GM20431 (cell line): ENCODE measurements around the gene DNAJC13.

Source experiments
- in situ Hi-C: fragments of 300-500 bp; cut with MseI, MboI; formaldehyde crosslinking; loops from one replicate; pipeline ENCODE4 v1.15.0; 2020; ENCODE audit warnings: low sequenced_read_pairs; ENCODE audit not compliant: unreplicated experiment

Gene DNAJC13

DNA sequence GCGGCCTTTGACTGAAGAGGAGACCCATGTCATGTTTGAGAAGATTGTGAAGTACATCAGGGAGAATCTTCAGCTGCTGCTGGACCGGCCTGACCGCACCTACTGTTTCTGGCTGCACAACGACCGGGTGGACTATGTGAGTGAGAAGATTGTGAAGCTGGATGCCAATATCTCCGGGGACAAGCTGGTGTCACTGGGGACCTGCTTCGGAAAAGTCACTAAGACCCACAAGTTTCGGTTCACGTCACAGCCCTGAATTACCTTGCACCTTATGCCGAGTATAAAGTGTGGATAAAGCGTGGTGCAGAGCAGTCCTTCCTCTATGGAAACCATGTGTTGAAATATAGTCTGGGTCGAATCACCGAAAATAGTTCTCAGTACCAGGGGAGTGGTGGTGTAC lies 16.0 kb upstream of the DNAJC13 start:
- in situ Hi-C loops = loop anchor here (10.0 kb wide), 1 partner anchor 46 kb away; no protein-coding TSS in a partner anchor

- in situ Hi-C loops = loop anchor here (10.0 kb wide), 1 partner anchor 49 kb away; no protein-coding TSS in a partner anchor
These were observed 13.0 kb upstream of the DNAJC13 start for GRCh38 chr3:132404276-132404675.

DNA sequence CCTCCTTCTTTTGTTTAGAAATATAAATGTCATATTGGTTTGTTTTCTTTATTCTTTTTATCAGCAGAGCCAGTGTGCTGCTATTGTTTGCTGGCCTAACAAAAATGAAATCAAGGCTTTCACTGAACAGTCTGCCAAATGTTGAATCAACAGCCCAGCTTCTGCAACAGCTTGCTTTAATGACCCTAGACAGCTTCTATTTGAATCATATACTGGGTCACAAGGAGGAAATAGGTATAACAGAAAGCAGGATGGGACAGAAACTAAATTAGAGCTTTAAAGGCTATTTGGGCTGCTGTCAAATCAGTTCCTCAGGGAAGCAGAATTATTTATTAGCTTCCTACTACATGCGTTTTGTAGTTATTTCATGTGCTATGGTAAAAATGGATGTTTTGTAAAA lies 12.1 kb upstream of the DNAJC13 start:
- in situ Hi-C loops = loop anchor here (10.0 kb wide), 1 partner anchor 50 kb away; no protein-coding TSS in a partner anchor

DNA sequence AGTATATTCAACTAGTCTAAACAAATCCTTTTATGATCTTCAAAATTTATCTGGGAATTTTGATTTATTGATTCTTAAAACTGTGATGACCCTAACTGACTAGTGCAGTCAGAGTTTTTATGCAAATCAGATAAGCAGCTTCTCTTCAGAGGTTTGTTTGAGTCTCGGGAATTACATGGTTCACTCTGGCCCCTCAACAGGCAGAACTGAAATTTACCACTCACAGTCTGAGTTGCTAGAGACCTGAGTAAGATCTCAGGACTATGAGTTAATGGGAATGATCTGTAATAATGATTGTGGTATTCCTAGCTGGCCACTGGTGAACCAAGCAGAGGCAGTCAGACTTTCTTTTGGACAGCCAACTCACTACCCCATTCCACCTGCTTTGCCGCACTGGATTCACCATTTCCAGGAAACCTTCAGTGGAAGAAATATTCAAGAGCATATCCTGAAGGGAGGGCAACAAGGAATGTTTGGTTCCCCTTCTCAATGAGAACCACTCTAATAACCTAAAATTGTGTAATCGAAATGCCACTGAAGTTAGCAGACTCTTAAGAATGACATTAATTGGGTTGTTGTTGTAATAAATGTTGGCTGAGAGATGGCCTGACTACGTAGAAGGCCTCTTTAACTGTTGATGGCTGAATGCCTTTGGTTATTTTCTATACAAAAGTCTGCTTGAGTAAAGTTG lies 11.5 kb upstream of the DNAJC13 start:
- in situ Hi-C loops = loop anchor here (10.0 kb wide), 1 partner anchor 51 kb away; no protein-coding TSS in a partner anchor

DNA sequence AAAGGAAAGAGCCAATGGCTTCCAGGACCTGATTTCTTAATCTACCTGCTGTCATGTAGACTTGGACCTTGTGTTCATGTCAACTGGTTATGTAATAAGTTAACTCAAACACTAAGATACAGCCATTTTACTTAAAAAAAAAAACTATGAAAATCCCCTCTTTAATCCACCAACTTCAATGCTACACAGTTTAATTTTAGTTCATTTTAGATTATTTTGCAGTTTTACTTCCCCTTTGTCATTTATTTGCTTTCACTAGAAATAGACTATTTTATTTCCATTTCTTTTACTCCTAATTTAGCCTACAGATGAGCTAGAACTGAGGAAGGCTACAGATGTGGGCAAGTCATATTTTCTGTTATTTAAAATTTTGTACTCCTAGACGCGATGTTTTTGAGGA lies 10.7 kb upstream of the DNAJC13 start:
- in situ Hi-C loops = loop anchor here (10.0 kb wide), 1 partner anchor 52 kb away; no protein-coding TSS in a partner anchor

- in situ Hi-C loops = loop anchor here (10.0 kb wide), 1 partner anchor 52 kb away; no protein-coding TSS in a partner anchor
These were observed 10.3 kb upstream of the DNAJC13 start for GRCh38 chr3:132407025-132407424.

- in situ Hi-C loops = no loop called here
These were observed 2.5 kb upstream of the DNAJC13 start for GRCh38 chr3:132414841-132415240.

DNA sequence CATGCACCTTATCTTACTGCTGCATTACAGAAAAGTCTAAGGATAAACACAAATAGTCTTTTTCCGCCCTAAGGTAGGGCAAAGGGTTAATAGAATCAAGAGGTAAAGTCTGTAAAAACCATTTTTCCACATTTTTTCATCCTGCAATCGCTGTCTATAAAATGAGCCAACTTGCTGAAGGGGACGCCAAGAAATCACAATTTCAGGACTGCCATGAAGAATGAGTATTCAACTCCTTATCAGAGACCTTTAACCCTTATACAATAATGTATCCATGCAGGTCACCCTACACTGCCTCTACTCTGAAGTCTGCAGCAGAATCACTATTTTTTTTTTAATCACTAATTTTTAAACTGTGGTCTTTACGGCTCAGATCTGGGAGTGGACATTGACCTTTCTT lies 1.1 kb upstream of the DNAJC13 start:
- in situ Hi-C loops = no loop called here

DNA sequence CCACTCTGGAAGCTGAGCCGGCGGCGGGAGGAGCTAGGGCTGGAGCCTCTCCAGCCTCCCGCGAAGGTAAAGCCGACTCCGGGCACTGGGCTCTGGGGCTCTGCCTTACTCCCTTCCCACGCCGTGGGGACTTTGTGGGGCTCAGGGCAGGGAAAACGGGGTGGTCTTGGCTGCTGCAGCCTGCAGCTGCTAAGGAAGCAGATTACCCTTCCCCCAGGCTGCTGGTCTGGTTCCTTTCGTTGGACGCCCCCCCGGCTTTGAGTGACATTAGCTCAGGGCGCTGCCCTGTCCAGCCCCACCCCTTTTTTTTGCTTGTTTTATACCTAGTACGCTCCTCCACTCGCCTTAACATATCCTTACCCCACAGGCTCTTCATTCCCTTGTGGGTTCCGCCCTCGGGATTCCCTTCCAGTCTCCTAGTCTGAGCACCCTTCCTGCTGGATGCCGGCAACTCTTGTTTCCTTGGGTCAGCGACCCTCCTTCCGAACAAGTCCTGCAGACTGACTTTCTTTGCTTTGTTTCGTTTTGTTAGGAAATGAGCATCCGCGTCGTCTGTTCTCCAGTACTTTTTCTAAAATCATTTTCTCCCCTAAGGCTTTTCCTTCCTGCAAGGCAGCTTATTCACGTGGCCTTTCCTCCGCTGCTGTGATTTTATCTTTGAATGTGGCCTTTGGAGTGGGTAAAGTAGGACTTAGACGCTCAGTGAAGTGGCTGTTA lies 551 bp downstream of the DNAJC13 start:
- in situ Hi-C loops = no loop called here

DNA sequence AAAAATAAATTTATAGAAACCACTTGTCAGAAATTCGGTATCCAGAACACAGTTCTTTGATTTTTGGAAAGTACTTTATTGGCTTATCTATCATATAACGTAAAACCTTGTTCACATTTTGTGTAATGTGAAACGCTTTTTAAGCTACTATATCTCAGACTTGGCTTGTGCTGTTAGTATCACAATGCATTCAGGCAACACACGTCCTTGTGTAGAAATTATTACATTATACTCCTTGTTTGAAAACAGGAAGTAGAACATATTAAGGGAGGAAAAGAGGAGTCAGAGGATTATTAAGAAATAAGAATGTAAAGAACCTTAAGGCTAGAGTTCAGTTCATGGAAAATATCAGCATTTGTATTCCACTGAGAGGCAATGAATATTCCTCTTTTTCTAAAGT lies 1.6 kb downstream of the DNAJC13 start:
- in situ Hi-C loops = no loop called here

- in situ Hi-C loops = no loop called here
These were observed 4.5 kb downstream of the DNAJC13 start for GRCh38 chr3:132421832-132422231.

DNA sequence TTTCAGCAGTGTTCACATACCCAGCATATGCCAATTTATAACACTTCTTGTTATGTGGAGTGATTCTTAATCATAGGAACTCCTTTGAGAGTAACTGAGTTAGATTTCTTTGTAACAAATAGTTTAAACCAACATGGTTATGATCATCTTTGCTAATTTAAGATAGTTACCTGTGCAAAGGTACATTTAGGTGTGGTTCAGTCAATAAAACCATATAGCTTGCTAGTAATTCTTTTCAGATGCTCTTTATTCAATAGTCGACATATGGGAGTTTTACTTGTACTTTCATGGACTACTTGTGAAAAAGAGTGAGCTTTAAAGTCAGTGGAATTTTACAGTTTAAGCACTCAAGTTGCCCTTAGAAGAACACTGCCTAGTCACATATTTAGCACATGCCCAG lies 5.2 kb downstream of the DNAJC13 start:
- in situ Hi-C loops = no loop called here

GRCh38 chr3:132432639-132433038 lies 15.3 kb downstream of the DNAJC13 start:
- in situ Hi-C loops = no loop called here

GRCh38 chr3:132433121-132433520 lies 15.8 kb downstream of the DNAJC13 start:
- in situ Hi-C loops = no loop called here

DNA sequence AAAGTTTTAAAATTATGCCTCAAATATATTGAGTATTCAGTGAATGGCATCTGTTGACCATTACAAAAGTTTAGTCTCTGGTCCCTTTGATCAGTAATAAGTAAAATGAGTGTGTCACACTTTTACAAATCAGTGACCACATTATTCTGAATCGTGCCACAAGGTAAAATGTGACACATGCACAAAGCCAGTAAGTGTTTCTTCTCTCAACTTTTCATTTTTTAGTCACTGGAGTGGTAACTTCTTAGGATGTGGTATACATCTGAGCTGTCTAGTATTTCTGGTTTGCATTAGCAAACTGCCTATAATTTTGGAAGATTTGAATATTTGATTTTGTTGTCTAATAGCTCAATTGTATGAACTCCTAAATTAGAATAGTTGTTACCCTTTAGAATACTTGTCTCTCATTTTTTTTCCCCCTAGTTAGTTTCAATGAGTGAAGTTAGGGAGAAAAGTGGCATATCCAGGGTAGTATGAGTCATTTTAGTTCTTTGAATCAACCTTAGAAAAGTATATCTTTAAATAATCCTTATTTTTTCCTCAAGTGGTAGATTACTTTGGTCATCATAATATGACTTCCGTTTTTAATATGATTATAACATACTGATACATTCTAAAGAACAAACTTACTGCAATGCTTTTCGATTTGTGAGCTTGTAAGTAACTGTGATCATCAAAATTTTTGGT lies 18.1 kb downstream of the DNAJC13 start:
- in situ Hi-C loops = no loop called here

DNA sequence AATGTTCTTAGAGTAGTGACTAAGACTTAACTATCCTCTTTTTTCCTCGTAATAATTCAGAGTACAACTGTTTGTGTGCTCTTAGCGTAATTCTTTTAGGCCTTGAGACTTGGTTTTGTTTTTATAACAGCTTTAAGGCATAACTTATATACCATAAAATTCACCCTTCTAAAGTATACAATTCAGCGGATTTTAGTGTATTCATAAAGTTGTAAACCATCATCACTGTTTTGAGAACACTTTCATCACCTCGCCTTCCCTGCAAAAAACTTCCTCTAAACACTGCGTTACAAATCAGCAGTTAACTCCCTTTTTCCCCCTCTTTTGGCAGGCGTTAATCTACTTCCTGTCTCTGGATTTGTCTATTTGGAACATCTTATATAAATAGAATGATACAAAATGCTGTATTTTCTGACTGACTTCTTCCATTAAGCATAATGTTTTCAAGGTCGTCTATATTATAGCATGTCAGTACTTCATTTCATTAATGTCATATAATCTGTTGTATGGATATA lies 18.7 kb downstream of the DNAJC13 start:
- in situ Hi-C loops = no loop called here

- in situ Hi-C loops = no loop called here
These were observed 26.1 kb downstream of the DNAJC13 start for GRCh38 chr3:132443421-132443820.

DNA sequence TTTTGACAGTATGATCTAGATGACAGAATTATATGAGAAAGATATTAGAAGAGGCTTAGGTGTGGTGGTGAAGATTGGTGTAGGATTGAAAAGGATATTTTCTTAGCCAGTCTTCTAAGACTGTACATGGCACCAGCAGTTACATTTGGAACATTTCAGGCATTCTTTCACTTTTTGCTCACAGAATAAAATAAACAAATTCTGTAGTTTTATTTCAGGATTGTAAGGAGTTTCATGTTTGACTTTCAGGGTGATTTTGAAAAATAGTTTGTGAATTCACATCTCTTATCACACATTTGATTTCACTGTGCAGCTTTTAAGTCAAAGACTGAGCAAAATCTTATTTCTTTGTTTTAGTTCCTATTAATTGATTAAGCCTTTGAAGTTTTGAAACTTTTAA lies 27.1 kb downstream of the DNAJC13 start:
- in situ Hi-C loops = no loop called here

- in situ Hi-C loops = no loop called here
These were observed 28.5 kb downstream of the DNAJC13 start for GRCh38 chr3:132445817-132446216.

DNA sequence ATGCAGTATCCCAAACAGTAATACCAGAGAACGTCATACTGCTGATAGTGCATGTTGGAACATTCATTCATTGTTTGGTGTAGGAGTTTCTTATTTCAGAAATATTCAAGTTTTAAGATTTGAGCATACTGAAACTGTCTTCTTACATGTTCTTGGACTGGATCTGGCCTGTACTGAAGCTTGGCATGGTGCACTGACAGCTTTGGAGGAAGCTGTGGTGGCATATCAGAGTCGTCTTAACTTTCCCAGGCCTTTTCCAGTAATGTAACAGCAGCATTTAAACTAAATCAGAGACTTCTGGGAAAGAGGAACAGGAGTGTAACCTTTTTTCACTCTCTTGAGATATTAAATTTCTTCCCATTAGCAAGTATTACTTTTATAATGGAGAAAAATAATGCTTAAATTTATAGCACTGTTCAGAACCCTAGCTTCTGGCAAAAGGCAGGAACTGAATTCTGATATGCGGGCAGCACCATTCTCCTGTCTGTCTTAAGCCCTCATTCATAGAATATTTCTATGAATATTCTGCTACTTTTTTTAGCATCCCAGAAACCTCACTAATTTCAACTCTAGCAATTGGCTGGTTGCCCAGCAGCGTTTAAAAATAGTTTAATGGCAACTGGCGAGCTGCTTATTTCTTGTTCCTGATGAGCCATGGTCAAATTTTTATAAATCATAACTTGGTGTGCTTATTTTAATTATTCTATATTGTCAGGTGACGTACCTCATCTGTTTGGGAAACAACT lies 31.1 kb downstream of the DNAJC13 start:
- in situ Hi-C loops = no loop called here
